Heart right ventricle (tissue), 16 donors: ENCODE results near the gene SYCE1L. TPM values are rescaled to one million over a fixed set of nuclear protein-coding genes. Genes with fewer than 3 reads are reported as not detected.
"Not testable (repeated sequence)": the region's sequence is repeated elsewhere in the genome, so short reads cannot be mapped to it uniquely, and the experiment has no call there.

ENCODE experiments used
- ATAC-seq, 8 donors: fragments of 200-7000 bp; cut with Tn5 transposase; one replicate each; pipeline ENCODE4 v1.9.1; 2020; ENCODE audit warnings: mild to moderate bottlenecking in 8 of 8, moderate library complexity in 8 of 8, moderate number of reproducible peaks in 1 of 8
- DNase-seq, 2 donors: peaks; one replicate each; pipeline ENCODE4 v3.0.0-alpha.2; 2020
- H3K27ac ChIP-seq, 10 donors: fragments of 200-600 bp; sonication (generic) in 2 of 10; one replicate each; pipeline versions ENCODE4 v1.5.0 to v1.8.0; 2020 to 2022; ENCODE audit warnings: mild to moderate bottlenecking in 3 of 10
- H3K27me3 ChIP-seq, 7 donors: fragments of 200-600 bp; one replicate each; pipeline ENCODE4 v1.8.0; 2021 to 2022; ENCODE audit warnings: mild to moderate bottlenecking in 2 of 7
- H3K36me3 ChIP-seq, 9 donors: fragments of 200-600 bp; sonication (generic) in 1 of 9; one replicate each; pipeline versions ENCODE4 v1.5.0 to v1.8.0; 2020 to 2022; ENCODE audit warnings: mild to moderate bottlenecking in 2 of 9
- H3K4me1 ChIP-seq, 9 donors: fragments of 200-600 bp; sonication (generic) in 1 of 9; one replicate each; pipeline versions ENCODE4 v1.5.0 to v1.8.0; 2020 to 2022; ENCODE audit warnings: mild to moderate bottlenecking in 4 of 9
- H3K4me3 ChIP-seq, 10 donors: fragments of 200-600 bp; sonication (generic) in 2 of 10; one replicate each; pipeline versions ENCODE4 v1.5.0 to v1.8.0; 2020 to 2022; ENCODE audit warnings: mild to moderate bottlenecking in 7 of 10, moderate library complexity in 2 of 10
- H3K9me3 ChIP-seq, 11 donors: fragments of 200-600 bp in 10 of 11; sonication (generic) in 2 of 11; one replicate each; pipeline versions ENCODE4 v1.5.0 to v1.8.0; 2013 to 2022; ENCODE audit warnings: mild to moderate bottlenecking in 2 of 11, control low read depth in 1 of 11, moderate library complexity in 1 of 11
- WGBS, 2 donors: extraction: QIAGEN DNeasy Blood & Tissue Kit; methylation state at CpG; one replicate each; pipeline ENCODE4 v1.1.7; 2013; ENCODE audit warnings: inconsistent platforms in 1 of 2; 5-methylcytosine and 5-hydroxymethylcytosine counted together
- intact Hi-C, 10 donors: fragments of 100-400 bp; cut with DNase I; formaldehyde crosslinking; loops; one replicate each; pipeline versions ENCODE4 v1.11.1 to v1.14.2; 2022
- polyA plus RNA-seq, 2 donors: library from polyadenylated mRNA; stranded (reverse); fragments of 200-250 nt; gene quantifications; one replicate each; pipeline ENCODE4 v1.2.3, GENCODE V29; 2013
- total RNA-seq, 10 donors: library from RNA; stranded (reverse); fragmentation: NEBNext Ultra II Directional in 3 of 10; extraction: Animal tissue kit (Norgen Biotek cat#: 25700) in 3 of 10; gene quantifications; one replicate each; pipeline versions ENCODE4 v1.2.1 to v1.2.4, GENCODE V29; 2021 to 2023
- TF ChIP-seq, protein P1 (sequence below), 9 donors: fragments of 200-600 bp; sonication (generic) in 2 of 9; IDR thresholded peaks; one replicate each; pipeline versions ENCODE4 v1.5.0 to v1.8.0; 2021 to 2022; ENCODE audit warnings: antibody characterized with exemption in 9 of 9, mild to moderate bottlenecking in 5 of 9, moderate library complexity in 1 of 9
- donor health status: Arrhythmogenic right ventricular cardiomyopathy.
- donor health status: ischemic (EF 13 %, LVEDD 7.1; RV severe dilation, severe dysfunction).
- donor health status: healthy with polysubstance abuse.
- donor health status: DM: no; HTN: yes; CAD: no.
- donor health status: DM: no; HTN: no; CAD: no.
- donor health status: ischemic (EF 25% LVEDD 6.9; RV normal size, moderate dysfunction).
- donor health status: ischemic (EF 25% LVEDD 5.7; RV mildly dilated, moderate dysfunction).
- donor health status: healthy.
- donor health status: DM: yes; HTN: yes; CAD: no.
- donor health status: Ischemic cardiomyopathy.
- donor health status: ischemic (EF 35%, LVEDD 5.7; RV mildly dilated, moderate dysfunction).
- donor health status: nonischemic (EF 11% LVEDD 7.7; RV severe dilation, severe dysfunction).
- donor health status: DM: yes; HTN: yes; CAD: no.
- donor health status: PGD.
- donor health status: ischemic (EF 29% LVEDD 5.4; RV normal size, mild dysfunction).
- donor health status: nonischemic (EF 23%, LVEDD 6.1; RV moderate dilation, normal function).

SYCE1L gene
- total and polyA plus RNA-seq, 12 donors: 0.81 to 2.7 (median 0.99) TPM; not detected in 2

GRCh38 chr16:77171745-77172635 is 27.2 kb upstream of the SYCE1L start:
- H3K27me3 ChIP-seq: peaks cover 0 to 22% (median 4%) of the 10 kb centered on the region in 7 donors
- DNase-seq: peak in 1 of 2 donors; percentile 44
- peak in 7 of 8 donors; percentile 42 to 68 (median 63) for ATAC-seq
- intact Hi-C loops: loop anchor here in 8 of 10 donors (2.0 to 10.0 kb wide), 5 partner anchors 517 to 1385 kb away; partner anchors contain the start of gene CNTNAP4 (in 1 of the 8)
- 57 to 64% methylated on average over 5 of the region's 5 CpGs for WGBS, 2 donors
- peaks cover 0 to 5% (median 0%) of the 10 kb centered on the region in 9 donors for H3K4me1 ChIP-seq
- H3K27ac ChIP-seq: no peak overlapping the region
- no peaks in the 10 kb centered on the region for H3K36me3 ChIP-seq
- TF ChIP-seq, protein P1, sequence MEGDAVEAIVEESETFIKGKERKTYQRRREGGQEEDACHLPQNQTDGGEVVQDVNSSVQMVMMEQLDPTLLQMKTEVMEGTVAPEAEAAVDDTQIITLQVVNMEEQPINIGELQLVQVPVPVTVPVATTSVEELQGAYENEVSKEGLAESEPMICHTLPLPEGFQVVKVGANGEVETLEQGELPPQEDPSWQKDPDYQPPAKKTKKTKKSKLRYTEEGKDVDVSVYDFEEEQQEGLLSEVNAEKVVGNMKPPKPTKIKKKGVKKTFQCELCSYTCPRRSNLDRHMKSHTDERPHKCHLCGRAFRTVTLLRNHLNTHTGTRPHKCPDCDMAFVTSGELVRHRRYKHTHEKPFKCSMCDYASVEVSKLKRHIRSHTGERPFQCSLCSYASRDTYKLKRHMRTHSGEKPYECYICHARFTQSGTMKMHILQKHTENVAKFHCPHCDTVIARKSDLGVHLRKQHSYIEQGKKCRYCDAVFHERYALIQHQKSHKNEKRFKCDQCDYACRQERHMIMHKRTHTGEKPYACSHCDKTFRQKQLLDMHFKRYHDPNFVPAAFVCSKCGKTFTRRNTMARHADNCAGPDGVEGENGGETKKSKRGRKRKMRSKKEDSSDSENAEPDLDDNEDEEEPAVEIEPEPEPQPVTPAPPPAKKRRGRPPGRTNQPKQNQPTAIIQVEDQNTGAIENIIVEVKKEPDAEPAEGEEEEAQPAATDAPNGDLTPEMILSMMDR (IDR thresholded peaks at IDR 0.05): peak; percentile 52 to 86 (median 74)
- no peak overlapping the region for H3K4me3 ChIP-seq
- H3K9me3 ChIP-seq: no peaks in the 10 kb centered on the region

DNA sequence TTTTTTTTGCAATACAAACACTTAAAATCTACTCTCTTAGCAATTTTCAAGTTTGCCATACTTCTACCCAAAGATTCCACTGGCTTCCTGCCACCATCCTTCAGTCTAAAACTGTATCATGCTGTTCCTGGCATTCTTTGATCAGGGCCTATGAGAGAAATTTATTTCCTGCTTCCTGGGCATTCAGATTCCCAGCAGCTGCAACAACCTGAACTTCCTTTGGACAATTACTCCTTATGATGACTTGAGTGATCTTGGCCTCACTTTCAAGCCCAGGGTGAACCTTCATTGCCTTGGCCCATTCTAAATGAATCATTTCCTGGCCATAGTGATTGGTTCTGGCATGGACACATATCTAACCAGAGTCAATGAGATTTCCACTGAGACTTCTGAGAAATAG is 26.3 kb upstream of the SYCE1L start:
- Histone ChIP-seq H3K27ac (no peak overlapping the region), H3K27me3 (peaks cover 0 to 22% (median 8%) of the 10 kb centered on the region in 7 donors), H3K4me3 (no peak overlapping the region), H3K4me1 (peaks cover 0 to 5% (median 0%) of the 10 kb centered on the region in 9 donors), H3K36me3 (no peaks in the 10 kb centered on the region), H3K9me3 (no peaks in the 10 kb centered on the region)
- DNase-seq (no peak), ATAC-seq (no peak)
- intact Hi-C loops: loop anchor here in 7 of 10 donors (2.0 to 10.0 kb wide), 5 partner anchors 518 to 1386 kb away; partner anchors contain the start of gene CNTNAP4 (in 1 of the 7)
- TF ChIP-seq, protein P1 (IDR thresholded peaks at IDR 0.05): no peak

DNA sequence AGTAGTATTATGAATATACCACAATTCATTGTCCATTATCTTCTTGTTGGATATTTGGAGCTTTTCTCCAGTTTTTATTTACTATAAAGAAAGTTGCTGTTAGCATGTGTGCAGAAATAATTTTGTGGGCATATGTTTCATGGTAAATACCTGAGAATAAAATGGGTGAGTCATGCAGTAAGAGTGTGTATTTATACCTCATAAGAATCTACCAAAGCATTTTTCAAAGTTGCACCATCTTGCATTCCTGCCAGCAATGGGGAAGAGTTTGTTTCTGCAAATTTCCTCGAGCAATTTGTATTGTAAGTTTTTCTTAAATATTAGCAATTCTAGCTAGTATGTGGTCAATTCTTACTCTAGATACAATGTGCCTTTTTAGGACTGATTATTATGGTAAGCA is 16.1 kb upstream of the SYCE1L start:
- no peak for DNase-seq
- Histone ChIP-seq H3K36me3 (no peaks in the 10 kb centered on the region), H3K27ac (no peak overlapping the region), H3K27me3 (peaks cover 0 to 18% (median 0%) of the 10 kb centered on the region in 7 donors), H3K4me1 (no peaks in the 10 kb centered on the region), H3K4me3 (no peak overlapping the region), H3K9me3 (no peaks in the 10 kb centered on the region)
- TF ChIP-seq, protein P1 (IDR thresholded peaks at IDR 0.05): no peak
- no peak for ATAC-seq
- 68 to 74% methylated on average over 1 of the region's 1 CpG for WGBS, 2 donors
- intact Hi-C loops: no loop called here

- DNase-seq, ATAC-seq, H3K9me3 ChIP-seq, H3K4me3 ChIP-seq, intact Hi-C loops, H3K27ac ChIP-seq, H3K36me3 ChIP-seq: not testable (repeated sequence)
- Histone ChIP-seq H3K27me3 (peaks cover 0 to 13% (median 0%) of the 10 kb centered on the region in 7 donors), H3K4me1 (peaks cover 0 to 10% (median 4%) of the 10 kb centered on the region in 9 donors)
- WGBS, 2 donors: 91 to 100% methylated on average over 1 of the region's 1 CpG
These were observed 12.9 kb upstream of the SYCE1L start for GRCh38 chr16:77186298-77186697.
